Measurements from ENCODE around the gene B3GNT8.

GRCh38 chr19:41398598-41398997, 28.6 kb downstream of the B3GNT8 start:
- TF ChIP-seq CTCF (IDR thresholded peaks at IDR 0.05) (no peak), POLR2A (IDR thresholded peaks at IDR 0.05) (no peak), POLR2AphosphoS5 (IDR thresholded peaks at IDR 0.05) (no peak)
